DLD1 (cell line): ENCODE measurements around the gene PPP1R13L.
"Not testable (repeated sequence)": the region's sequence is repeated elsewhere in the genome, so short reads cannot be mapped to it uniquely, and the experiment has no call there.

Source experiments
- in situ Hi-C: cut with HindIII; loops from 2 replicates; pipeline ENCODE4 v1.10.0; 2017; ENCODE audit warnings: low sequenced_read_pairs

PPP1R13L gene

DNA sequence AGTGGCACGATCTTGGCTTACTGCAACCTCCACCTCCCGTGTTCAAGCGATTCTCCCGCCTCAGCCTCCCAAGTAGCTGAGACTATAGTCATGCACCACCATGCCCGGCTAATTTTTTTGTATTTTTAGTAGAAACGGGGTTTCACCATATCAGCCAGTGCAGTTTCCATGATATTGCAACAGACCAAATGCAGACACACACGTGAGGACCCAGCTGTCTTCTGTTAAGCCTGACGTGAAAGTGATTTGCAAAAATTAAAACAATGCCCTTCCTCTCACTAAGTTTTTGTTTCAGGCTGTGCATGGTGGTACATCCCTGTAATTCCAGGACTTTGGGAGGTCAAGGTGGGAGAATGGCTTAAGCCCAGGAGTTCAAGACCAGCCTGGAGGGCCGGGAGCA lies 26.1 kb upstream of the PPP1R13L start:
- in situ Hi-C loops: not testable (repeated sequence)

DNA sequence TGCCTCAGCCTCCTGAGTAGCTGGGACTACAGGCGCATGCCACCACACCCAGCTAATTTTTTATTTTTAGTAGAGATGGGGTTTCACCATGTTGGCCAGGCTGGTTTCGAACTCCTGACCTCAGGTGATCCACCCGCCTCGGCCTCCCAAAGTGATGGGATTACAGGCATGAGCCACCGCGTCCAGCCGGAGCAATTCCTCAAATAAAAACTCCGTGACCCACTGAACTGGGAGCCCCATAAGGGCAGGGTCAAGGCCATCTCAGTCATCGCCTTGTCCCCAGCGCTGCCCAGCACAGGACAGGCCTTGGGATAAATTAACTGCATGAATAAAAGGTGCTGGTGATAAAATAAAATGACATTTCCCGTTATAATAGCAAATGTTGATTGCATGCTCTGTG lies 25.0 kb upstream of the PPP1R13L start:
- in situ Hi-C loops: not testable (repeated sequence)

DNA sequence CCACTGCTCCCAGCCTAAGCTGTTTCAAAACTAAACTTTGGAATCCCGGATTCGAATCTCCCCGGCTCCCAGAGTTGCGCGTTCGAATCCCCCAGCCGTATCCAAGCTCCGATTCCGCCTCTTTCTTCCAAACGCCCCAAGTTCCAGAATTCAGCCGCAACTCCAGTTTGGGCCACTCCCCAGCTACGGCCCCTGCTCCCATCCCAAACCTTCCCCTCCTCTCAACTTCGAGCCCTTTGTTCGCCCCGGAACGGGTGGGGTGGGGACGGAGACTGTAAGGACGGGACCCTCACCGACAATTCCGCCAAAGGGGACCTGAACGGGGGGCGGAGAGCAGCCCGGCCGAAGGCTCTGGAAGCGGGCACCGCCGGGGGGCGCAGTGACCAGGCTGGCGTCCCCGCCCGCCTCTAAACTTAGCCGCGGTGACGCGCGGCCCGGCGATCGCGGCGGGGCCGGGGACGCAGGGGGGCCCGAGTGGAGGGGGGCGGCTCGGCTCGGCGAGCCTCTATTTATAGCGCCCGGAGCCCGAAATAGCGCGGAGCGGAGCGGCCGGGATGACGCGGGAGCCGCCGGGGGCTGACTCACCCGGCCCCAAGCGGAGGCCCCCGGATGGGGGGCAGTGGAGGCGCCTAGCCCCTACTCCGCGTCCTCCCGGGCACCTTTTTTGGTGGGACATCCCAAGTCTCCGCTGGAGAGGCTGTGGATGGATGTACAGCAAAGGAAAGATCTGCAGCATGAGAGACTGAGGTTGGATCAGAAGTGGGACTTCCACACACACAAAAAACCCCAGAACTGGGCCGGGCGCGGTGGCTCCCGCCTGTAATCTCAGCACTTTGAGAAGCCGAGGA lies 23.7 kb upstream of the PPP1R13L start:
- in situ Hi-C loops: no loop called here

DNA sequence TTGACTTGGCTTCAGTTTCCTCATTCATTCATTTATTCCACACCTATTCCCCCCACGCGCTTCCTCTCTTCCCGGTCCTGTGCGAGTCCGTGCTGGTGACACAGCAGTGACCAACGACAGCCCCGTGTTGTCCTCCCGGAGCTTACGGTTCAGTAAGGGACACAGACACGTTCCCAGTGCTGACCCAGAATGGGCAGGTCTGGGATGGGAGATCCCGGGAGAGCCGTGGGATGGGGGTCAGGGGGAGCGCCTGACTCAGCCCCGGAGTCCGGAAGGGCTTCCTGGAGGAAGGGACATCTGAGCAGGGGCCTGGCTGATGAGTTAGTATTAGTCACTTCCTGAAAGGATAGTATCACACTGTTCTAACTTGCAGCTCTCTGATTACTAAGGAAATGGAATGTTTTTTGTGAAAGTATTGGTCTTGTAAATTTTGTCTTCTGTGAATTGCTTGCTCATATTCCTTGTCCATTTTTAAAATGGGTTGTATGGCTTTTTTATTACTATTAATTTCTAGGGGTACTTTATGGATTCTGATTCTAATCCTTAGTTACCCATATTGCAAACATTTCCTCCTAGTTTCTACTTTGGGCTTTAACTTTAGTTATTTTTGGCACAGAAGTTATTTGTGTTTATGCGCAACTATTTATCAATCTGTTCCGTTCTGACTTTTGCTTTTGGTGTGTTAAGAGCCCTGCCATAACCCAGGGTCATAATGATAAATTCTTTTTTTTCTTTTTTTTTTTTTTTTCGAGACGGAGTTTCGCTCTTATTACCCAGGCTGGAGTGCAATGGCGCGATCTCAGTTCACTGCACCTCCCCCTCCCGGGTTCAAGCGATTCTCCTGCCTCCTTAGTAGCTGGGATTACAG lies 19.6 kb upstream of the PPP1R13L start:
- in situ Hi-C loops: no loop called here

DNA sequence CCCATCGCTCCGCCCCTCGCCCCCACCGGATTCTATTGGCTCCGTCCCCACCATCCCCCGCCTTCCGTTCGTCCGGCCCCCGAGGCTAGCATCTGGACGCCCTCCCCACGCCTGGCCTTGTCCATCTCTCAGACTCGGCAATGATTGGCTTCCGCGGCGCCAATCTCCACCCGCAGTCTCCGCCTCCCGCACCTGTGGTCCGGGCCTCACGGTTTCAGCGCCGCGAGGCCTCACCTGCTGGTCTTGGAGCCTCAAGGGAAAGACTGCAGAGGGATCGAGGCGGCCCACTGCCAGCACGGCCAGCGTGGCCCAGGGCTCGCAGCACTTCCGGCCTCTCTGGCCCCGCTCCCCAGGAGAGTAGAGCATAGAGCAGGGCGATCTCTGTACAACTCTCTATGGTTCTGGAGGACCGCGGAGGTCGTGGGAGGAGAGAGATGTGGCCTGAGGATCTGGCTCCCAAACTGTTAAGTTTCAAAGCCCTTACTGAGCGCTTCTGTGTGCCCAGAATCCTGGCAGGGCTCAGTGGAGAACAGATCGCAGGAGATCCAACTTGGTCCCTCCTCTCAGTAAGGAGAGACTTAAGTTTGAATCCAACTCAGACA lies 18.8 kb upstream of the PPP1R13L start, which contains the start of gene ERCC1:
TSS of gene ERCC1 (minus strand) at position 329 of the 602 bp plus-strand sequence. CDS start 543 bp downstream, outside the sequence.
- in situ Hi-C loops: no loop called here

DNA sequence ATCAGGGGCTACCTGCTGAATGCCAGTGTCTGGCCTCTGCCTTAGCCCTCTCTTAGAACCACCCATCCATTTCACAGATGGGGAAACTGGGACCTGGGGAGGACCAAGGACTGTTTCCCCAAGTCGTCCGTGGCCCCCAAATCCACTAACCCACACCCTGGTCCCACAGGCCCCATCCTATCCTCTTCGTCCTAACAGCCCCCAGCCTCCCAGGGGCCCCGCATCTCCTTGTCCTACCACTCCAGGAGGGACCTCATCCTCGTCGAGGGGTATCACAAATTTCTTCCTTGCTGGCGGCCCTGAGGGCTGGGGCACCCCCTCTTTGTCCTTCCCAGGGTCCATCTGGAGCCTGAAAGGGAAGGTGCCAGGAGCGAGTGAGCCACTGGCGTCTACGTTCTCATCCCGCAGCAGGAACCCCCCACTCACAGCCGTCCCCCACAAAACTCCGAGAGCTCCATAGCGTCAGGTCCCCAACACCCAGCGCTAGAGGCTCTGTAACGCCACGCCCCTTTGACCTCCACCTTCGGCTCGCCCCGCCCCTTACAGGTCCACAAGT lies 18.2 kb upstream of the PPP1R13L start:
- in situ Hi-C loops: no loop called here

DNA sequence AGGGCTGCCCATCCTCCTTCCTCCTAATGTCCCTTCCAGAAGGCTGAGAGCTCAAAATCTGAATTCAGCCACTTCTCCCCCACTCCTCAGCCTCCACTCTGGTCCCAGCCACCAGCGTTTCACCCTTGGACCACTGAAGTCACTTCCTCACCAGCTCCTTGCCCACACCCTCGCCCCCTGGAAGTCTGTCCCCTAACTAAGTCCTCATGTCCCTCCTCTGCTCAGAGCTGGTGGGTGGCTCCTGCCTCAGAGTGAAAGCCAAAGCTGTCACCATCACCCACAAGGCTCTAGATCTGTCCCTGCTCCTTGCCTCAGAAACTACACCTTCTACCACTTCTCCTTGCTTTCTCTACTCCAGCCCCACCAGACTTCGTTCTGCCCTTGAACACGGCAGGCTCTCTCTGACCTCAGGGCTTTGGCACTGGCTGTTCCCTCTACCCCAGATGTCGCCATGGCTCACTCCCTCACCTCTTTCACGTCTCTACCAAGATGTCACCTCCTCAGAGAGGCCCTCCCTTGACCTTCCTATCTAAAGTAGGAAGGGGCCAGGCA lies 17.2 kb upstream of the PPP1R13L start:
- in situ Hi-C loops: no loop called here

DNA sequence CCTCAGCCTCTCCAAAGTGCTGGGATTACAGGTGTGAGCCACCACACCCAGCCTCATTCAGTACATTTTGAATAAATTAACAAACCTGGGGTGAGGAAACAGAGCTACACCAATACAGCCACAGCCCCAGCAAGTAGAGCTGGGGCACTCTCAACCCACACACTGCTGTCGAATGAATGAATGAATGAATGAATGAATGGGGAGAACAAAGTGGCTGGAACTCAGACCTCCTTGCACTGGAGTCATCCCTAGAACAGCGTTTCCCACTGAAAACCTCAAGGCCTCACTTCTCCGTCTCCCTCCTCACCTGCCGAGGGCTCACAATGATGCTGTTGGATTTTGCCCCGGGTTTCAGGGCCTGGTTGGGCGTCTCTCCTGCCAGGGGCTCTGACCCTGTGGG lies 16.0 kb upstream of the PPP1R13L start:
- in situ Hi-C loops: no loop called here

DNA sequence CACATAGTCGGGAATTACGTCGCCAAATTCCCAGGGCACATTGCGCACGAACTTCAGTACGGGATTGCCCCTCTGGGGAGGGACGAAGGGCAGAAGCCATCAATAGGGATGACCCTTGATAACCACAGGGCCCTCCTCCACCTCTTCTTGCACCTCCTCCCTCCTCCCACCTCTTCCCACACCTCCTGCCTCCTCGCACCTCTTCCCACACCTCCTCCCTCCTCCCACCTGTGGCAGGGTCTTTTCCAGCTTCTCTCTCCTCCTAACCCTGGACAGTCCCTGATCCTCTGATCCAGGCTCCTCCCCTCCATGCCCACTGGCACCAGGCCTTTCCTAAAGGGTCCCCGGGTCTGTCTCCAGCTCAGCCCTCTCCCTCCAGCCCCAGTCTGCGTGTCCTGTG lies 15.5 kb upstream of the PPP1R13L start:
- in situ Hi-C loops: no loop called here

DNA sequence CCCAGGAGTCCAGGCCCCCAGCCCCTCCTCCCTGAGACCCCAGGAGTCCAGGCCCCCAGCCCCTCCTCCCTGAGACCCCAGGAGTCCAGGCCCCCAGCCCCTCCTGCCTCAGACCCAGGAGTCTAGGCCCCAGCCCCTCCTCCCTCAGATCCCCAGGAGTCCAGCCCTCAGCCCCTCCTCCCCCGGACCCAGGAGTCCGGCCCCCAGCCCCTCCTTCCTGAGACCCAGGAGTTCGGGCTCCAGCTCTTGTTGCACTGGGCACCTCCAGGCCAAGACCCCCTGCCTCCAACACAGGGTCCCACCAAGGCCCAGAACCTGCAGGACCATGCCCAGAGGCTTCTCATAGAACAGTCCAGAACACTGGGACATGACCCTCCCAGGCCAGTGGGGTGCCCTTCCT lies 15.0 kb upstream of the PPP1R13L start:
- in situ Hi-C loops: no loop called here

DNA sequence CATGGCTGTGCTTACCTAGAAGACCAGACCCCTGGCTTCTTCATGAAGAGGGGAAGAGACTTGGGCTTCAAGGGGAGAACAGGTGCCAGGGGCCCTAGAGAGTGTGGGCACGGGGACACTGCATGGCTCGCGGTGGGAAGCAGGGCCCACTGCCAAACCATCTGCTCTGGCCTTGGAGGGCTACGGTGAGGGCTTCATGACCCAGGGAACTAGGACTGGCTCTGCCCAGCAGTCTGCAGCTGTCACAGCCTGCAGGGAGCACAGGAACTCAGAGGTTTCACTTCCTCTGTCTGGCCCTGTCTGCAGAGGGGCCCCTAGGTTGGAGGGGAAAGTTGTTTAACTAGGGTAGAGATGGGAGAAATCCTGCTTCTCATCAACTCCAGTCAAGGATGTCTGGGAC lies 14.5 kb upstream of the PPP1R13L start:
- in situ Hi-C loops: no loop called here

DNA sequence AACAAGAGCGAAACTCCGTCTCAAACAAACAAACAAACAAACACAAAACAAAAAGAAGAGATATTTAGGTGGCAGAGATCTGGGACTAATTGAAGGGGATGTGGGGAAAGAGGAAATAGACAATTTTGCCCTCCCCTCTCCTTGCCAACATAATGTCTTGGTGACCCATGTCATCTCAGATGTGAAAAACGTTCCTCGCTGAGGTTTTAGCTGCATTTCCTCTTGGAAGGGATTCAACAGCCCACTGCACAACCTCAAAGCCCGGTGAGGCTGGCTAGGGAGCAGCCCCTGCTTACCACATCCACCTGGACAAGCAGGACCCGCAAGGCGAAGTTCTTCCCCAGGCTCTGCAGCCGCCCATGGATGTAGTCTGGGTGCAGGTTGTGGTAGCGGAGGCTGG lies 13.9 kb upstream of the PPP1R13L start:
- in situ Hi-C loops: no loop called here

DNA sequence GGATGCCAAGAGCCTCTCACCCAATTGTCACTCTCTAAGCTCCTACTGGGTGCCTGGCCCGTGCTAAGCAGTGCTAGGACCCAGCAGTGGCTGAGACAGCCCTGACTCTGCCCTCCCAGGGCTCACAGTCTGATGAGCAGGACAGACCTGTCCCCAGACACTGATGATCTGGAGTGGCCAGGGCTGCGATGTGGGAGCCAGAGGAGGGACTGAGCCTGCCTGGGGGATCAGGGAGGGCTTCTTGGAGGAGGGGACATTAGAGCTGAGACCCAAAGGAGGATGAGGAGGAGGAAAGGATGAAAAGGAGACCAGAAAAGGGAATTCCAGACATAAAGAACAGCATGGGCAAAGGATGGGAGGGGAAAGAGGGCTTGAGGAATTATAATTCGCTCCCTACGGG lies 12.3 kb upstream of the PPP1R13L start:
- in situ Hi-C loops: no loop called here

DNA sequence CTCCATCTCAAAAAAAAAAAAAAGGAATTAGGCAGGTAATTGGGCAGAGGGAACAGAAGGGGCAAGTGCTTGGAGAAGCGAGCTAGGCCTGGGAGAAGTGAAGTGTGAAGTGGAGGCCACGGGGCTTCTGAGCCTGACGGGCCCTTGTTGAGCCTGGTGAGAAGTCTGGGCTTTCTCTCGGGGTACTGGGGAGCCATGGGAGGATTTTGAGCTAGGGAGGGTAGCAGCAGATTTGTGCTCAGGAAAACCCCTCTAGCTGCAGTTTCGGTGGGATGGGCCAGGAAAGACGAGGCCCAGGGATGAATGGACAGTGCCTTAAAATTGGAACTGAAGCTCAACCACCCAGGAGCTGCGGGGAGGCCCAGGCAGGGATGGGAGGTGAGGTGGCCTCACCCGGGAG lies 9.6 kb upstream of the PPP1R13L start:
- in situ Hi-C loops: no loop called here

DNA sequence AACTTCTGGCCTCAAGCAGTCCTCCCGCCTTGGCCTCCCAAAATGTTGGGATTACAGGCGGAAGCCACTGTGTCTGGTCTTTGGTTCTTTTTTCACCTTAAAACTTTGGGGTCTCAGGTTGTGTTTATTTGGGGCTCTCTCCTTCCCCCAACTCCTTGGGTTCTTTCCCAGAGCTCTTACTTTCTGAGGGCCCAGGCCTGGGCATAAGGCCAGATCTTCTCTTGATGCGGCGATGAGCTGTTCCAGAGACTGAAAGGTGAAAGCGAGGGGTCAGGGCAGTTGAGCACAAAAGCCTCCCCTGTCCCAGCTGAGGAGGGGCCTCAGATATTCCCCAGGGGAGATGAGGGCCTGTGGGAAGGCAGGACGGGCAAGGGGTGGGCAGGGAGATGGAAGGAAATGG lies 8.6 kb upstream of the PPP1R13L start:
- in situ Hi-C loops: no loop called here

DNA sequence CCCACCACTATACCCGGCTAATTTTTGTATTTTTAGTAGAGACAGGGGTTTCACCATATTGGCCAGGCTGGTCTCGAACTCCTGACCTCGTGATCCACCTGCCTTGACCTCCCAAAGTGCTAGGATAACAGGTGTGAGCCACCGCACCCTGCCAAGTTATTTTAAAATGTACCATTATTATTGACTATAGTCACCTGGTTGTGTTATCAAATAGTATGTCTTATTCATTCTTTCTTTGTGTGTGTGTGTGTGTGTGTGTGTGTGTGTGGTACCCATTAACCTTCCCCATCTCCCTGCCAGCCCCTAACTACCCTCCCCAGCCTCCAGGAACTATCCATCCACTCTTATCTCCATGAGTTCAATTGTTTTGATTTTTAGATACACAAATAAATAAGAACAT lies 5.5 kb upstream of the PPP1R13L start:
- in situ Hi-C loops: not testable (repeated sequence)

DNA sequence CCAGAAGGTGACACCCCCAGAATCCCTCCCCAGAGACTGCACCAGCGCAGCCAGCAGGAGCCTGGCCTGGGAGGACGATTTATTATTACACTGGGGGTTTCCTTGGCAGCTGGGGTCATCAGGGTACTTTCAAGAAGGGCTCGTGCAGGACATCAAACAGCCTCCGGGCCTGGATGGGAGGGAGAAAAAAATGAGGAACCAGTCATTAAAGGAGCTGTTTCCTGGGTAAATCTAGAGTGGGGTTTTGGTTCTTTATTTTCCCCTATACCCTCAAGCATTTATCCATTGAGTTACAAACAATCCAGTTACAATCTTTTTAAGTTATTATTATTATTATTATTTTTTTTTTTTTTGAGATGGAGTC lies 4.7 kb upstream of the PPP1R13L start:
- in situ Hi-C loops: no loop called here

DNA sequence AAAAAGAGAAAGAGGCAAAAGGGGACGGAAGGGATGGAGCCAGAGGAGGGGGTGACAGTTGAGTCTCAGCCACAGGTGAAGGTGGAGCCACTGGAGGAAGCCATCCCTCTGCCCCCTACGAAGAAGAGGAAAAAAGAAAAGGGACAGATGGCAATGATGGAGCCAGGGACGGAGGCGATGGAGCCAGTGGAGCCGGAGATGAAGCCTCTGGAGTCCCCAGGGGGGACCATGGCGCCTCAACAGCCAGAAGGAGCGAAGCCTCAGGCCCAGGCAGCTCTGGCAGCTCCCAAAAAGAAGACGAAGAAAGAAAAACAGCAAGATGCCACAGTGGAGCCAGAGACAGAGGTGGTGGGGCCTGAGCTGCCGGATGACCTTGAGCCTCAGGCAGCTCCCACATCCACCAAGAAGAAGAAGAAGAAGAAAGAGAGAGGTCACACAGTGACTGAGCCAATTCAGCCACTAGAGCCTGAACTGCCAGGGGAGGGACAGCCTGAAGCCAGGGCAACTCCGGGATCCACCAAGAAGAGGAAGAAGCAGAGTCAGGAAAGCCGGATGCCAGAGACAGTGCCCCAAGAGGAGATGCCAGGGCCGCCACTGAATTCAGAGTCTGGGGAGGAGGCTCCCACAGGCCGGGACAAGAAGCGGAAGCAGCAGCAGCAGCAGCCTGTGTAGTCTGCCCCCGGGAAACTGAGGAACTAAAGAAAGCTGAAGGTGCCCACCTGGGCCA lies 4.1 kb upstream of the PPP1R13L start:
- in situ Hi-C loops: no loop called here

DNA sequence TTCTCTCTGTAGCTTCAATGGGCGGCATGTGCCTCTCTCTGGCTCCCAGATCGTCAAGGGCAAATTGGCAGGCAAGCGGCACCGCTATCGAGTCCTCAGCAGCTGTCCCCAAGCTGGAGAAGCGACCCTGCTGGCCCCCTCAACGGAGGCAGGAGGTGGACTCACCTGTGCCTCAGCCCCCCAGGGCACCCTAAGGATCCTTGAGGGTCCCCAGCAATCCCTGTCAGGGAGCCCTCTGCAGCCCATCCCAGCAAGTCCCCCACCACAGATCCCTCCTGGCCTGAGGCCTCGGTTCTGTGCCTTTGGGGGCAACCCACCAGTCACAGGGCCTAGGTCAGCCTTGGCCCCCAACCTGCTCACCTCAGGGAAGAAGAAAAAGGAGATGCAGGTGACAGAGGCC lies 3.3 kb upstream of the PPP1R13L start:
- in situ Hi-C loops: no loop called here

DNA sequence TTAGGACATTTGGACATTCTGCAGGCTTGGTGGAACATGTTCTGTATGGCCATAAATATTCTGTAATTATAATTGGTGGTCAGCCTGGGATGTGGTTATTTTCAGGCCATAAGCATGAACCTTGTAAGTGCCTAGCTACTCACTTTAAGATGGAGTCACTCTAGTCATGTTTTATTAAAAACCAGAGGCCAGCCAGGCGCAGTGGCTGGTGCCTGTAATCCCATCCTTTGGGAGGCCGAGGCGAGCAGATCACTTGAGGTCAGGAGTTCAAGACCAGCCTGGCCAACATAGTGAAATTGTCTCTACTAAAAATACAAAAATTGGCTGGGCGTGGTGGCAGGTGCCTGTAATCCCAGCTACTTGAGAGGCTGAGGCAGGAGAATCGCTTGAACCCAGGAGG lies 2.7 kb upstream of the PPP1R13L start:
- in situ Hi-C loops: not testable (repeated sequence)

DNA sequence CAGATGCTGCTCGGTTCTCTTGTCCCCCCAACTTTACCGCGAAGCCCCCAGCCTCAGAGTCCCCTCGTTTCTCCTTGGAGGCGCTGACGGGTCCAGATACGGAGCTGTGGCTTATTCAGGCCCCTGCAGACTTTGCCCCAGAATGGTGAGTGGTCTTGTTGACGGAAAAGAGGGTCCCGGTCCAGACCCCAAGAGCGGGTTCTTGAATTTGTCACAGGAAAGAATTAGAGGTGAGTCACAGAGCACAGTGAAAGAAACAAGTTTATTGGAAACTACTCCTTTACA lies 2.2 kb upstream of the PPP1R13L start:
- in situ Hi-C loops: no loop called here
